Measurements from ENCODE around the gene SAMD5. TPM values are rescaled to one million over a fixed set of nuclear protein-coding genes. Genes with fewer than 3 reads are reported as not detected.

Gene SAMD5
- total and polyA plus RNA-seq, 3 donors from 2014 or later: 4.9 to 27.9 (median 27.2) TPM

GRCh38 chr6:147564556-147564955 lies 56.1 kb downstream of the SAMD5 start:
- 59 to 78% methylated on average over 1 of the region's 1 CpG for WGBS, 2 donors
- no peak for DNase-seq
- H3K9me3 ChIP-seq: no peaks in the 10 kb centered on the region
- H3K4me1 ChIP-seq: no peaks in the 10 kb centered on the region
- TF ChIP-seq CTCF (IDR thresholded peaks at IDR 0.05) (no peak), POLR2A (IDR thresholded peaks at IDR 0.05) (no peak)
- intact Hi-C loops (cut with DNase I; ENCODE audit: low total_unique reads): no loop called here
- no peak overlapping the region for H3K4me3 ChIP-seq
- H3K27ac ChIP-seq: no peak overlapping the region
- no peaks in the 10 kb centered on the region for H3K36me3 ChIP-seq (ENCODE audit: low read depth, missing control alignments)
- H3K27me3 ChIP-seq: no peaks in the 10 kb centered on the region

GRCh38 chr6:147566244-147566898 lies 57.9 kb downstream of the SAMD5 start:
- Histone ChIP-seq H3K4me1 (no peaks in the 10 kb centered on the region), H3K27me3 (no peaks in the 10 kb centered on the region), H3K9me3 (no peaks in the 10 kb centered on the region), H3K4me3 (no peak overlapping the region), H3K27ac (no peak overlapping the region), H3K36me3 (ENCODE audit: low read depth, missing control alignments) (no peaks in the 10 kb centered on the region)
- WGBS, 2 donors: 60 to 84% methylated on average over 3 of the region's 3 CpGs
- TF ChIP-seq POLR2A (IDR thresholded peaks at IDR 0.05): no peak
- no peak for TF ChIP-seq CTCF (IDR thresholded peaks at IDR 0.05)
- DNase-seq: no peak
- intact Hi-C loops (cut with DNase I; ENCODE audit: low total_unique reads): no loop called here

- TF ChIP-seq CTCF (IDR thresholded peaks at IDR 0.05): no peak
- TF ChIP-seq POLR2A (IDR thresholded peaks at IDR 0.05): no peak
These were observed 58.8 kb downstream of the SAMD5 start for GRCh38 chr6:147567141-147567805.

GRCh38 chr6:147569788-147570187 lies 61.3 kb downstream of the SAMD5 start:
- no peaks in the 10 kb centered on the region for H3K27me3 ChIP-seq
- no peaks in the 10 kb centered on the region for H3K36me3 ChIP-seq (ENCODE audit: low read depth, missing control alignments)
- DNase-seq: no peak
- H3K27ac ChIP-seq: no peak overlapping the region
- no peaks in the 10 kb centered on the region for H3K4me1 ChIP-seq
- 90 to 93% methylated on average over 7 of the region's 7 CpGs for WGBS, 2 donors
- no peak overlapping the region for H3K4me3 ChIP-seq
- no peaks in the 10 kb centered on the region for H3K9me3 ChIP-seq
- intact Hi-C loops (cut with DNase I; ENCODE audit: low total_unique reads): no loop called here
- no peak for TF ChIP-seq POLR2A (IDR thresholded peaks at IDR 0.05)
- TF ChIP-seq CTCF (IDR thresholded peaks at IDR 0.05): no peak

More at GRCh38 chr6:147567141-147567805, 58.8 kb downstream of the SAMD5 start:
- intact Hi-C loops (cut with DNase I; ENCODE audit: low total_unique reads): no loop called here
- Histone ChIP-seq H3K27ac (no peak overlapping the region), H3K4me1 (no peaks in the 10 kb centered on the region), H3K4me3 (no peak overlapping the region), H3K9me3 (no peaks in the 10 kb centered on the region), H3K27me3 (no peaks in the 10 kb centered on the region), H3K36me3 (ENCODE audit: low read depth, missing control alignments) (no peaks in the 10 kb centered on the region)
- no peak for DNase-seq
- whole genome bisulfite sequencing, 2 donors: 74 to 83% methylated on average over 3 of the region's 3 CpGs
